Activated CD8-positive, alpha-beta T cell treated with anti-CD3 and anti-CD28 coated beads, Interleukin-2, amount 10 ng/mL, durations not matched to agents 7 days and 5 days (primary cell): ENCODE data around the gene DAB1. TPM values are rescaled to one million over a fixed set of nuclear protein-coding genes. Genes with fewer than 3 reads are reported as not detected.

Experiments
- ATAC-seq: fragments of 150-1000 bp; cut with Tn5 transposase; one replicate; pipeline ENCODE4 v1.10.0; 2021; ENCODE audit warnings: moderate library complexity
- CTCF ChIA-PET: fragments of 350-600 bp; sonication (Branson Sonifier 250); formaldehyde crosslinking; loops from one replicate; lab custom pipeline; 2021; ENCODE audit warnings: antibody characterized with exemption; lab: Charles Lee
- POLR2A ChIA-PET: fragments of 350-600 bp; sonication (Branson Sonifier 250); formaldehyde crosslinking; loops from one replicate; lab custom pipeline; 2021; ENCODE audit warnings: antibody characterized with exemption; lab: Charles Lee
- DNase-seq: peaks from one replicate; pipeline ENCODE4 v3.0.0-alpha.2; 2020
- H3K27ac Mint-ChIP-seq: one replicate; pipeline ENCODE4 v1.8.0; 2021; ENCODE audit warnings: mild to moderate bottlenecking, mixed read lengths
- H3K27me3 Mint-ChIP-seq: one replicate; pipeline ENCODE4 v1.8.0; 2021; ENCODE audit warnings: low read depth, mixed read lengths
- H3K36me3 Mint-ChIP-seq: one replicate; pipeline ENCODE4 v1.8.0; 2021; ENCODE audit warnings: low read depth, mixed read lengths
- H3K4me1 Mint-ChIP-seq: one replicate; pipeline ENCODE4 v1.8.0; 2021; ENCODE audit warnings: low read depth, mixed read lengths
- H3K4me3 Mint-ChIP-seq: one replicate; pipeline ENCODE4 v1.8.0; 2021; ENCODE audit warnings: mild to moderate bottlenecking, mixed read lengths
- H3K9me3 Mint-ChIP-seq: one replicate; pipeline ENCODE4 v1.8.0; 2022; ENCODE audit warnings: mixed read lengths; ENCODE audit not compliant: insufficient read depth
- total RNA-seq, 2 experiments: library from RNA; stranded (reverse); gene quantifications; one replicate each; pipeline ENCODE4 v1.2.3, GENCODE V29; 2021

Gene DAB1
- total RNA-seq, 2 experiments from 2014 or later: 0.10 to 0.18 TPM

- H3K4me1 Mint-ChIP-seq: no peaks in the 10 kb centered on the region
- ATAC-seq (no peak), DNase-seq (no peak)
- ChIA-PET CTCF (no interaction called here), POLR2A (no interaction called here)
- no peaks in the 10 kb centered on the region for H3K36me3 Mint-ChIP-seq
- H3K4me3 Mint-ChIP-seq: no peak overlapping the region
- H3K27ac Mint-ChIP-seq: no peak overlapping the region
- H3K9me3 Mint-ChIP-seq: no peaks in the 10 kb centered on the region
- no peaks in the 10 kb centered on the region for H3K27me3 Mint-ChIP-seq
Measured at GRCh38 chr1:57010511-57010910, 413.3 kb downstream of the DAB1 start.

- Mint-ChIP-seq H3K9me3 (no peaks in the 10 kb centered on the region), H3K4me3 (no peak overlapping the region)
Measured at GRCh38 chr1:57007948-57008347, 415.9 kb downstream of the DAB1 start.

GRCh38 chr1:57007472-57007871, 416.4 kb downstream of the DAB1 start:
- ChIA-PET CTCF (interaction anchor here (0.8 kb wide), 1 partner anchor 1539 kb away, joined by 3 read pairs; the partner anchor contains the start of gene OMA1), POLR2A (no interaction called here)
- Mint-ChIP-seq H3K27ac (no peak overlapping the region), H3K4me3 (no peak overlapping the region), H3K9me3 (no peaks in the 10 kb centered on the region), H3K4me1 (no peaks in the 10 kb centered on the region), H3K27me3 (no peaks in the 10 kb centered on the region), H3K36me3 (no peaks in the 10 kb centered on the region)
- no peak for ATAC-seq
- no peak for DNase-seq

More at GRCh38 chr1:57007948-57008347, 415.9 kb downstream of the DAB1 start:
- ChIA-PET CTCF (no interaction called here), POLR2A (no interaction called here)
- H3K4me1 Mint-ChIP-seq: no peaks in the 10 kb centered on the region
- no peak overlapping the region for H3K27ac Mint-ChIP-seq
- H3K36me3 Mint-ChIP-seq: no peaks in the 10 kb centered on the region
- H3K27me3 Mint-ChIP-seq: no peaks in the 10 kb centered on the region
- ATAC-seq: no peak
- DNase-seq: no peak

GRCh38 chr1:57003398-57004139, 420.3 kb downstream of the DAB1 start:
- H3K27ac Mint-ChIP-seq: no peak overlapping the region
- H3K4me3 Mint-ChIP-seq: no peak overlapping the region
- DNase-seq (no peak), ATAC-seq (no peak)
- ChIA-PET CTCF (no interaction called here), POLR2A (no interaction called here)
- H3K36me3 Mint-ChIP-seq: no peaks in the 10 kb centered on the region
- no peaks in the 10 kb centered on the region for H3K9me3 Mint-ChIP-seq
- H3K27me3 Mint-ChIP-seq: no peaks in the 10 kb centered on the region
- no peaks in the 10 kb centered on the region for H3K4me1 Mint-ChIP-seq

- ChIA-PET CTCF (no interaction called here), POLR2A (no interaction called here)
- Mint-ChIP-seq H3K27ac (no peak overlapping the region), H3K36me3 (no peaks in the 10 kb centered on the region), H3K4me1 (no peaks in the 10 kb centered on the region), H3K9me3 (no peaks in the 10 kb centered on the region), H3K4me3 (no peak overlapping the region), H3K27me3 (no peaks in the 10 kb centered on the region)
- no peak for DNase-seq
- ATAC-seq: no peak
Measured at GRCh38 chr1:56995414-56996100, 428.3 kb downstream of the DAB1 start.

- Mint-ChIP-seq H3K9me3 (no peaks in the 10 kb centered on the region), H3K27me3 (no peaks in the 10 kb centered on the region), H3K4me1 (no peaks in the 10 kb centered on the region), H3K36me3 (no peaks in the 10 kb centered on the region), H3K4me3 (no peak overlapping the region), H3K27ac (no peak overlapping the region)
- ATAC-seq (no peak), DNase-seq (no peak)
- POLR2A ChIA-PET: no interaction called here
- CTCF ChIA-PET: no interaction called here
Measured at GRCh38 chr1:56993475-56993874, 430.4 kb downstream of the DAB1 start.

GRCh38 chr1:56992318-56993125, 431.3 kb downstream of the DAB1 start:
- DNase-seq (no peak), ATAC-seq (no peak)
- Mint-ChIP-seq H3K27me3 (no peaks in the 10 kb centered on the region), H3K4me1 (no peaks in the 10 kb centered on the region), H3K36me3 (no peaks in the 10 kb centered on the region), H3K27ac (no peak overlapping the region), H3K4me3 (no peak overlapping the region), H3K9me3 (no peaks in the 10 kb centered on the region)
- ChIA-PET CTCF (no interaction called here), POLR2A (no interaction called here)

- ChIA-PET POLR2A (no interaction called here), CTCF (no interaction called here)
- DNase-seq (no peak), ATAC-seq (no peak)
- Mint-ChIP-seq H3K4me3 (no peak overlapping the region), H3K27me3 (no peaks in the 10 kb centered on the region), H3K9me3 (no peaks in the 10 kb centered on the region), H3K27ac (no peak overlapping the region), H3K4me1 (no peaks in the 10 kb centered on the region), H3K36me3 (no peaks in the 10 kb centered on the region)
Measured at GRCh38 chr1:56991576-56991975, 432.3 kb downstream of the DAB1 start.

- Mint-ChIP-seq H3K4me3 (no peak overlapping the region), H3K27me3 (no peaks in the 10 kb centered on the region), H3K27ac (no peak overlapping the region), H3K36me3 (no peaks in the 10 kb centered on the region), H3K4me1 (no peaks in the 10 kb centered on the region), H3K9me3 (no peaks in the 10 kb centered on the region)
- ChIA-PET CTCF (no interaction called here), POLR2A (no interaction called here)
- no peak for ATAC-seq
- DNase-seq: no peak
Measured at GRCh38 chr1:56986397-56986796, 437.5 kb downstream of the DAB1 start.

- POLR2A ChIA-PET: no interaction called here
- H3K9me3 Mint-ChIP-seq: no peaks in the 10 kb centered on the region
Measured at GRCh38 chr1:56985857-56986256, 438.0 kb downstream of the DAB1 start.

GRCh38 chr1:56983484-56983883, 440.4 kb downstream of the DAB1 start:
- Mint-ChIP-seq H3K9me3 (no peaks in the 10 kb centered on the region), H3K27ac (no peak overlapping the region), H3K36me3 (no peaks in the 10 kb centered on the region), H3K4me1 (no peaks in the 10 kb centered on the region), H3K4me3 (no peak overlapping the region), H3K27me3 (no peaks in the 10 kb centered on the region)
- no peak for DNase-seq
- ChIA-PET CTCF (no interaction called here), POLR2A (no interaction called here)
- no peak for ATAC-seq

More at GRCh38 chr1:56985857-56986256, 438.0 kb downstream of the DAB1 start:
- Mint-ChIP-seq H3K4me3 (no peak overlapping the region), H3K27me3 (no peaks in the 10 kb centered on the region), H3K4me1 (no peaks in the 10 kb centered on the region), H3K36me3 (no peaks in the 10 kb centered on the region), H3K27ac (no peak overlapping the region)
- no peak for ATAC-seq
- no peak for DNase-seq
- CTCF ChIA-PET: no interaction called here
